Nephron progenitor cell (in vitro differentiated cells): ENCODE measurements around the gene SEMA3F.
A peak's percentile ranks its signal among the peaks of the same experiment; 100 is the strongest.

ENCODE experiments used
- DNase-seq: peaks from one replicate; pipeline ENCODE4 v3.0.0; 2021
- H3K27ac Mint-ChIP-seq: 2 replicates; pipeline ENCODE4 v1.8.0; 2021; ENCODE audit warnings: mild to moderate bottlenecking, moderate library complexity, mixed read lengths
- H3K27me3 Mint-ChIP-seq: 2 replicates; pipeline ENCODE4 v1.8.0; 2021; ENCODE audit warnings: mild to moderate bottlenecking, low read depth, mixed read lengths; ENCODE audit not compliant: poor library complexity
- H3K36me3 Mint-ChIP-seq: 2 replicates; pipeline ENCODE4 v1.8.0; 2021; ENCODE audit warnings: low read depth, mixed read lengths
- H3K4me1 Mint-ChIP-seq: 2 replicates; pipeline ENCODE4 v1.8.0; 2021; ENCODE audit warnings: mixed read lengths
- H3K4me3 Mint-ChIP-seq: 2 replicates; pipeline ENCODE4 v1.8.0; 2021; ENCODE audit warnings: mild to moderate bottlenecking, moderate library complexity, mixed read lengths
- H3K9me3 Mint-ChIP-seq: 2 replicates; pipeline ENCODE4 v1.8.0; 2021; ENCODE audit warnings: mild to moderate bottlenecking, moderate library complexity, mixed read lengths
- TF ChIP-seq, protein P1 (sequence below): fragments of 200-600 bp; sonication (generic); IDR thresholded peaks from 2 replicates; pipeline ENCODE4 v1.5.0; 2021; ENCODE audit warnings: antibody characterized with exemption

SEMA3F gene

GRCh38 chr3:50184242-50184978, 29.3 kb downstream of the SEMA3F start:
- TF ChIP-seq, protein P1, sequence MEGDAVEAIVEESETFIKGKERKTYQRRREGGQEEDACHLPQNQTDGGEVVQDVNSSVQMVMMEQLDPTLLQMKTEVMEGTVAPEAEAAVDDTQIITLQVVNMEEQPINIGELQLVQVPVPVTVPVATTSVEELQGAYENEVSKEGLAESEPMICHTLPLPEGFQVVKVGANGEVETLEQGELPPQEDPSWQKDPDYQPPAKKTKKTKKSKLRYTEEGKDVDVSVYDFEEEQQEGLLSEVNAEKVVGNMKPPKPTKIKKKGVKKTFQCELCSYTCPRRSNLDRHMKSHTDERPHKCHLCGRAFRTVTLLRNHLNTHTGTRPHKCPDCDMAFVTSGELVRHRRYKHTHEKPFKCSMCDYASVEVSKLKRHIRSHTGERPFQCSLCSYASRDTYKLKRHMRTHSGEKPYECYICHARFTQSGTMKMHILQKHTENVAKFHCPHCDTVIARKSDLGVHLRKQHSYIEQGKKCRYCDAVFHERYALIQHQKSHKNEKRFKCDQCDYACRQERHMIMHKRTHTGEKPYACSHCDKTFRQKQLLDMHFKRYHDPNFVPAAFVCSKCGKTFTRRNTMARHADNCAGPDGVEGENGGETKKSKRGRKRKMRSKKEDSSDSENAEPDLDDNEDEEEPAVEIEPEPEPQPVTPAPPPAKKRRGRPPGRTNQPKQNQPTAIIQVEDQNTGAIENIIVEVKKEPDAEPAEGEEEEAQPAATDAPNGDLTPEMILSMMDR = no peak
- Mint-ChIP-seq H3K4me1 (peaks cover 42% of the 10 kb centered on the region), H3K4me3 (no peak overlapping the region), H3K27me3 (peaks cover 3% of the 10 kb centered on the region), H3K36me3 (peaks cover 36% of the 10 kb centered on the region), H3K27ac (peak overlapping the region; percentile 81), H3K9me3 (no peaks in the 10 kb centered on the region)
- DNase-seq = no peak

DNA sequence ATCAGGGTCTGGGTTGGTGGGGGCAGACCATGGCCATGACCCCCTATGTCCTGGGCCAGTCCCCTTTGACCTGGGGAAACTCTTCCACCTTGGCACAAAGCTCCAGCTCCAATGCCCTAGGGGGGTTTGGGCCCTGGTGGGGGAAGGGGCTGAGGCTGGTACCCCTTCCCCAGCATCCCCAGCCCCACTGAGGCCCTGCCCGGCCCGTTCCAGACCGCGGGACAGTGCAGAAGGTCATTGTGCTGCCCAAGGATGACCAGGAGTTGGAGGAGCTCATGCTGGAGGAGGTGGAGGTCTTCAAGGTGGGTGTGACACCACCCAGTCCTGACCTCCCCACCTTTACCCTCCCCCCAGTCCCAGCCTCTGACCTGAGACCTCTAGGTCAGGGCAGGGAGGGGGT, 30.1 kb downstream of the SEMA3F start:
- H3K4me1 Mint-ChIP-seq = peaks cover 38% of the 10 kb centered on the region
- no peak overlapping the region for H3K27ac Mint-ChIP-seq
- no peak overlapping the region for H3K4me3 Mint-ChIP-seq
- peaks cover 28% of the 10 kb centered on the region for H3K36me3 Mint-ChIP-seq
- TF ChIP-seq, protein P1 = no peak
- H3K27me3 Mint-ChIP-seq = no peaks in the 10 kb centered on the region
- DNase-seq = no peak
- no peaks in the 10 kb centered on the region for H3K9me3 Mint-ChIP-seq

DNA sequence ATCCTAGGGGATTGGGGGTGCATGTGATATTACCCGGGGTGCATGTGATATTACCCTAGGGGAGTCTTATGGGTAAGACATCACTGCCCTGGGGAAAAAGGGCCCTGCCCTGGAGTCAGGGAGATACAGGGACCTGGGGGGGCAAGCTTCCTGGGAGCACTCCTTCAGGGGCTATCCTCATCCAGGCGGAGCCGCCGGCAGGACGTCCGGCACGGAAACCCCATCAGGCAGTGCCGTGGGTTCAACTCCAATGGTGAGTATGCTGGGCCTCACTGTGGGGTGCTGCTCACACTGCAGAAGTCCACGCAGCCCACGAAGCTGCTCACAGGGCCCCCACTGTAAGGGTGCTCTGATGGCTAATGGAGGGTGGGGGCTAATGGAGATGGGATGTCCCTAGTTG, 31.0 kb downstream of the SEMA3F start:
- no peak for DNase-seq
- H3K4me3 Mint-ChIP-seq = no peak overlapping the region
- TF ChIP-seq, protein P1 = no peak
- no peaks in the 10 kb centered on the region for H3K9me3 Mint-ChIP-seq
- peaks cover 23% of the 10 kb centered on the region for H3K36me3 Mint-ChIP-seq
- peaks cover 34% of the 10 kb centered on the region for H3K4me1 Mint-ChIP-seq
- peak overlapping the region; percentile 80 for H3K27ac Mint-ChIP-seq
- H3K27me3 Mint-ChIP-seq = no peaks in the 10 kb centered on the region

DNA sequence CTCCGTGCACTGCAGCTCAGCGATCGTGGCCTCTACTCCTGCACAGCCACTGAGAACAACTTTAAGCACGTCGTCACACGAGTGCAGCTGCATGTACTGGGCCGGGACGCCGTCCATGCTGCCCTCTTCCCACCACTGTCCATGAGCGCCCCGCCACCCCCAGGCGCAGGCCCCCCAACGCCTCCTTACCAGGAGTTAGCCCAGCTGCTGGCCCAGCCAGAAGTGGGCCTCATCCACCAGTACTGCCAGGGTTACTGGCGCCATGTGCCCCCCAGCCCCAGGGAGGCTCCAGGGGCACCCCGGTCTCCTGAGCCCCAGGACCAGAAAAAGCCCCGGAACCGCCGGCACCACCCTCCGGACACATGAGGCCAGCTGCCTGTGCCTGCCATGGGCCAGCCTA, 32.6 kb downstream of the SEMA3F start:
- no peak for DNase-seq
- Mint-ChIP-seq H3K4me1 (peaks cover 22% of the 10 kb centered on the region), H3K9me3 (no peaks in the 10 kb centered on the region), H3K36me3 (peaks cover 12% of the 10 kb centered on the region), H3K27me3 (peaks cover 3% of the 10 kb centered on the region), H3K4me3 (no peak overlapping the region), H3K27ac (no peak overlapping the region)
- TF ChIP-seq, protein P1 = no peak

- no peak overlapping the region for H3K4me3 Mint-ChIP-seq
- H3K36me3 Mint-ChIP-seq = peaks cover 1% of the 10 kb centered on the region
- peaks cover 14% of the 10 kb centered on the region for H3K4me1 Mint-ChIP-seq
- peaks cover 7% of the 10 kb centered on the region for H3K27me3 Mint-ChIP-seq
- peak overlapping the region; percentile 87 for H3K27ac Mint-ChIP-seq
- no peaks in the 10 kb centered on the region for H3K9me3 Mint-ChIP-seq
- TF ChIP-seq, protein P1 = peak; percentile 72
- peak; percentile 68 for DNase-seq
Measured at GRCh38 chr3:50189274-50189673, 34.1 kb downstream of the SEMA3F start.

- Mint-ChIP-seq H3K36me3 (no peaks in the 10 kb centered on the region), H3K4me1 (peaks cover 20% of the 10 kb centered on the region), H3K4me3 (no peak overlapping the region), H3K27me3 (peaks cover 10% of the 10 kb centered on the region), H3K9me3 (no peaks in the 10 kb centered on the region), H3K27ac (no peak overlapping the region)
- TF ChIP-seq, protein P1 = no peak
- DNase-seq = no peak
Measured at GRCh38 chr3:50189989-50190388, 34.9 kb downstream of the SEMA3F start.
